Smooth muscle cell (in vitro differentiated cells): ENCODE measurements around the gene WDR90. TPM values are rescaled to one million over a fixed set of nuclear protein-coding genes. Genes with fewer than 3 reads are reported as not detected.

Experiments
- DNase-seq: peaks from one replicate; lab custom pipeline; 2025; ENCODE audit not compliant: unreplicated experiment; lab: John Stamatoyannopoulos, UW
- H2AFZ ChIP-seq: fragments of 200-600 bp; sonication (generic); 2 replicates; pipeline ENCODE4 v1.6.0; 2016; ENCODE audit warnings: antibody characterized with exemption, low read depth, mild to moderate bottlenecking
- H3F3A ChIP-seq: fragments of 200-600 bp; sonication (generic); 2 replicates; pipeline ENCODE4 v1.6.0; 2017; ENCODE audit warnings: antibody characterized with exemption, low read depth
- H3K27ac ChIP-seq: fragments of 200-600 bp; sonication (generic); 2 replicates; pipeline ENCODE4 v1.5.1; 2016; ENCODE audit warnings: low read depth, mild to moderate bottlenecking
- H3K27me3 ChIP-seq: fragments of 200-600 bp; sonication (generic); 2 replicates; pipeline ENCODE4 v1.6.1; 2016; ENCODE audit warnings: low read depth, mild to moderate bottlenecking
- H3K36me3 ChIP-seq: fragments of 200-600 bp; sonication (generic); 2 replicates; pipeline ENCODE4 v1.5.1; 2016; ENCODE audit warnings: low read depth
- H3K4me1 ChIP-seq: fragments of 200-600 bp; sonication (generic); 2 replicates; pipeline ENCODE4 v1.5.1; 2016; ENCODE audit warnings: low read depth
- H3K4me2 ChIP-seq: fragments of 200-600 bp; sonication (generic); 2 replicates; pipeline ENCODE4 v1.6.0; 2016; ENCODE audit warnings: mild to moderate bottlenecking
- H3K4me3 ChIP-seq: fragments of 200-600 bp; sonication (generic); 2 replicates; pipeline ENCODE4 v1.5.1; 2016; ENCODE audit warnings: mild to moderate bottlenecking
- H3K79me2 ChIP-seq: fragments of 200-600 bp; sonication (generic); 2 replicates; pipeline ENCODE4 v1.6.0; 2016; ENCODE audit warnings: low read depth, mild to moderate bottlenecking
- H3K9ac ChIP-seq: fragments of 200-600 bp; sonication (generic); 2 replicates; pipeline ENCODE4 v1.6.0; 2016; ENCODE audit warnings: low read depth
- H3K9me3 ChIP-seq: fragments of 200-600 bp; sonication (generic); replicated peaks from 2 replicates; pipeline ENCODE4 v1.5.1; 2016; ENCODE audit warnings: low read depth
- H4K20me1 ChIP-seq: fragments of 200-600 bp; sonication (generic); 2 replicates; pipeline ENCODE4 v1.6.0; 2016; ENCODE audit warnings: low read depth
- CTCF ChIP-seq: fragments of 200-600 bp; sonication (generic); IDR thresholded peaks from 2 replicates; pipeline ENCODE4 v1.5.1; 2017; ENCODE audit warnings: borderline replicate concordance, mild to moderate bottlenecking, antibody characterized with exemption; ENCODE audit not compliant: insufficient read depth, poor library complexity, severe bottlenecking
- WGBS: methylation state at CpG from one replicate; pipeline ENCODE4 v1.1.7; 2016; ENCODE audit warnings: low lambda C conversion rate; 5-methylcytosine and 5-hydroxymethylcytosine counted together
- polyA plus RNA-seq: library from polyadenylated mRNA; unstranded; fragments of >200 nt; fragmentation: Nextera tagmentation; extraction: Ambion mirVana; gene quantifications from 2 replicates; pipeline ENCODE4 v1.2.1, GENCODE V29; 2016
- total RNA-seq: library from RNA; depleted of rRNA; stranded (reverse); fragments of >200 nt; gene quantifications from 2 replicates; pipeline ENCODE4 v1.2.3, GENCODE V29; 2014

Gene WDR90
- 6.8 and 8.4 TPM in 2 replicates for total RNA-seq
- polyA plus RNA-seq, result 10.4 and 24.6 TPM in 2 replicates

- H3K79me2 ChIP-seq, result peaks cover 4% of the 10 kb centered on the region
- H4K20me1 ChIP-seq, result no peaks in the 10 kb centered on the region
- peak within 1 kb of the TSS; percentile 87 for H3K9ac ChIP-seq
- no peaks in the 10 kb centered on the region for H3K9me3 ChIP-seq
- H3K4me2 ChIP-seq, result peak within 1 kb of the TSS; percentile 100
- no peaks in the 10 kb centered on the region for H3K27me3 ChIP-seq
- 4% methylated on average over 67 of the region's 91 CpGs for WGBS
- H3K36me3 ChIP-seq, result no peaks in the 10 kb centered on the region
- peaks cover 14% of the 10 kb centered on the region for H3K4me1 ChIP-seq
- TF ChIP-seq CTCF, result no peak
- H2AFZ ChIP-seq, result peak within 1 kb of the TSS; percentile 59
- DNase-seq, result peak; percentile 64
- H3F3A ChIP-seq, result peaks cover 6% of the 10 kb centered on the region
- peak within 1 kb of the TSS; percentile 88 for H3K4me3 ChIP-seq
- H3K27ac ChIP-seq, result peak within 1 kb of the TSS; percentile 82
Measured at GRCh38 chr16:648781-649589, at the start of gene WDR90. Gene WDR90 (plus strand): TSS chr16:649365. CDS start chr16:649417, 52 bp downstream.

- Histone ChIP-seq H3K4me1 (no peaks in the 10 kb centered on the region), H4K20me1 (peaks cover 94% of the 10 kb centered on the region), H3K27ac (no peak overlapping the region), H3K36me3 (no peaks in the 10 kb centered on the region), H3K4me3 (no peak overlapping the region), H3F3A (no peaks in the 10 kb centered on the region), H3K27me3 (no peaks in the 10 kb centered on the region), H3K4me2 (no peak overlapping the region), H3K9ac (no peak overlapping the region), H3K79me2 (peaks cover 64% of the 10 kb centered on the region), H2AFZ (no peak overlapping the region), H3K9me3 (no peaks in the 10 kb centered on the region)
- TF ChIP-seq CTCF, result no peak
- DNase-seq, result no peak
- 70% methylated on average over 7 of the region's 7 CpGs for WGBS
Measured at GRCh38 chr16:600781-601180, 48.4 kb upstream of the WDR90 start.

GRCh38 chr16:603933-604332, 45.2 kb upstream of the WDR90 start:
- no peak overlapping the region for H3K4me3 ChIP-seq
- H3K27ac ChIP-seq, result no peak overlapping the region
- no peak for DNase-seq
- H3K79me2 ChIP-seq, result peaks cover 66% of the 10 kb centered on the region
- H3K9me3 ChIP-seq, result no peaks in the 10 kb centered on the region
- no peaks in the 10 kb centered on the region for H3K36me3 ChIP-seq
- no peaks in the 10 kb centered on the region for H3K4me1 ChIP-seq
- H3K4me2 ChIP-seq, result no peak overlapping the region
- H3K27me3 ChIP-seq, result no peaks in the 10 kb centered on the region
- H3F3A ChIP-seq, result no peaks in the 10 kb centered on the region
- no peak for TF ChIP-seq CTCF
- H2AFZ ChIP-seq, result no peak overlapping the region
- H3K9ac ChIP-seq, result no peak overlapping the region
- 94% methylated on average over 5 of the region's 5 CpGs for WGBS
- H4K20me1 ChIP-seq, result peaks cover 92% of the 10 kb centered on the region
